DND-41 (cell line): ENCODE results near the gene CFAP65.

ENCODE experiments used
- CTCF ChIP-seq: IDR thresholded peaks from 2 replicates; pipeline ENCODE4 v1.5.1; 2012; ENCODE audit warnings: borderline replicate concordance, low read length, moderate library complexity, mild to moderate bottlenecking; ENCODE audit not compliant: poor library complexity, severe bottlenecking; ENCODE audit errors: extremely low read depth
- EZH2 ChIP-seq: IDR thresholded peaks from 3 replicates; pipeline ENCODE4 v1.6.1; 2012; ENCODE audit warnings: borderline replicate concordance, low read depth, mild to moderate bottlenecking, moderate library complexity, low read length, inconsistent platforms; ENCODE audit not compliant: severe bottlenecking

GRCh38 chr2:219081096-219081495 lies 39.8 kb upstream of the CFAP65 start:
- TF ChIP-seq CTCF (no peak), EZH2 (no peak)
